Loucy (cell line): ENCODE data around the gene MAP2K1.
"Not testable (repeated sequence)": the region's sequence is repeated elsewhere in the genome, so short reads cannot be mapped to it uniquely, and the experiment has no call there.

Source experiments
- H2AFZ ChIP-seq: fragments of 200-600 bp; sonication (generic); 2 replicates; pipeline ENCODE4 v1.6.0; 2016; ENCODE audit warnings: antibody characterized with exemption, mild to moderate bottlenecking, low read length, moderate library complexity
- H3F3A ChIP-seq: fragments of 200-600 bp; 2 replicates; pipeline ENCODE4 v1.6.0; 2016; ENCODE audit warnings: antibody characterized with exemption, low read depth, mild to moderate bottlenecking
- H3K27me3 ChIP-seq: fragments of 200-600 bp; sonication (generic); 2 replicates; pipeline ENCODE4 v1.6.1; 2014; ENCODE audit warnings: low read length, mild to moderate bottlenecking; ENCODE audit not compliant: insufficient read depth, poor library complexity, severe bottlenecking
- H3K36me3 ChIP-seq: fragments of 200-600 bp; sonication (generic); 2 replicates; pipeline ENCODE4 v1.6.1; 2016; ENCODE audit warnings: low read length; ENCODE audit not compliant: insufficient read depth
- H3K4me1 ChIP-seq: fragments of 200-600 bp; sonication (generic); 2 replicates; pipeline ENCODE4 v1.5.1; 2014; ENCODE audit warnings: low read length, mild to moderate bottlenecking; ENCODE audit not compliant: insufficient read depth, poor library complexity, severe bottlenecking
- H3K4me2 ChIP-seq: fragments of 200-600 bp; sonication (generic); 2 replicates; pipeline ENCODE4 v1.6.0; 2014; ENCODE audit warnings: antibody characterized with exemption, low read length, low read depth, mild to moderate bottlenecking; ENCODE audit not compliant: poor library complexity, severe bottlenecking
- H3K4me3 ChIP-seq: fragments of 200-600 bp; sonication (generic); 2 replicates; pipeline ENCODE4 v1.5.1; 2014; ENCODE audit warnings: low read length, mild to moderate bottlenecking, mixed read lengths; ENCODE audit not compliant: poor library complexity, severe bottlenecking
- H3K79me2 ChIP-seq: fragments of 200-600 bp; sonication (generic); 2 replicates; pipeline ENCODE4 v1.6.1; 2014; ENCODE audit warnings: low read length; ENCODE audit not compliant: insufficient read depth
- H3K9ac ChIP-seq: fragments of 200-600 bp; sonication (generic); 2 replicates; pipeline ENCODE4 v1.6.0; 2014; ENCODE audit warnings: mild to moderate bottlenecking, low read depth, low read length, moderate library complexity; ENCODE audit not compliant: poor library complexity, severe bottlenecking
- H3K9me2 ChIP-seq: fragments of 200-600 bp; sonication (generic); replicated peaks from 2 replicates; pipeline ENCODE4 v1.6.1; 2016; ENCODE audit warnings: low read depth, low read length, mixed read lengths
- H3K9me3 ChIP-seq: fragments of 200-600 bp; sonication (generic); 2 replicates; pipeline ENCODE4 v1.6.1; 2014; ENCODE audit warnings: mild to moderate bottlenecking, antibody characterized with exemption, low read length, low read depth; ENCODE audit not compliant: insufficient read depth
- H4K20me1 ChIP-seq: fragments of 200-600 bp; sonication (generic); 2 replicates; pipeline ENCODE4 v1.6.0; 2014; ENCODE audit warnings: antibody characterized with exemption, low read length, mild to moderate bottlenecking; ENCODE audit not compliant: insufficient read depth, poor library complexity, severe bottlenecking
- EZH2phosphoT487 ChIP-seq: fragments of 200-600 bp; IDR thresholded peaks from 2 replicates; pipeline ENCODE4 v1.6.1; 2018; ENCODE audit warnings: antibody characterized with exemption, mild to moderate bottlenecking, moderate library complexity, borderline replicate concordance
- TF ChIP-seq, protein P1 (sequence below): fragments of 200-600 bp; sonication (generic); conservative IDR thresholded peaks from 2 replicates; pipeline ENCODE4 v1.5.1; 2014; ENCODE audit warnings: mild to moderate bottlenecking, antibody characterized with exemption, low read length

Gene MAP2K1

GRCh38 chr15:66461917-66462316 is 75.2 kb downstream of the MAP2K1 start:
- Histone ChIP-seq H4K20me1 (no peaks in the 10 kb centered on the region), H3K4me1 (no peaks in the 10 kb centered on the region), H3K36me3 (peaks cover 3% of the 10 kb centered on the region; the same call in 1 of the 2 replicates), H3K9me2 (no peaks in the 10 kb centered on the region), H3K9me3 (no peaks in the 10 kb centered on the region), H3K79me2 (no peaks in the 10 kb centered on the region), H3F3A (no peaks in the 10 kb centered on the region), H3K27me3 (no peaks in the 10 kb centered on the region), H3K4me3 (no peak overlapping the region), H3K9ac (no peak overlapping the region), H3K4me2 (no peak overlapping the region), H2AFZ (no peak overlapping the region)
- TF ChIP-seq, protein P1, sequence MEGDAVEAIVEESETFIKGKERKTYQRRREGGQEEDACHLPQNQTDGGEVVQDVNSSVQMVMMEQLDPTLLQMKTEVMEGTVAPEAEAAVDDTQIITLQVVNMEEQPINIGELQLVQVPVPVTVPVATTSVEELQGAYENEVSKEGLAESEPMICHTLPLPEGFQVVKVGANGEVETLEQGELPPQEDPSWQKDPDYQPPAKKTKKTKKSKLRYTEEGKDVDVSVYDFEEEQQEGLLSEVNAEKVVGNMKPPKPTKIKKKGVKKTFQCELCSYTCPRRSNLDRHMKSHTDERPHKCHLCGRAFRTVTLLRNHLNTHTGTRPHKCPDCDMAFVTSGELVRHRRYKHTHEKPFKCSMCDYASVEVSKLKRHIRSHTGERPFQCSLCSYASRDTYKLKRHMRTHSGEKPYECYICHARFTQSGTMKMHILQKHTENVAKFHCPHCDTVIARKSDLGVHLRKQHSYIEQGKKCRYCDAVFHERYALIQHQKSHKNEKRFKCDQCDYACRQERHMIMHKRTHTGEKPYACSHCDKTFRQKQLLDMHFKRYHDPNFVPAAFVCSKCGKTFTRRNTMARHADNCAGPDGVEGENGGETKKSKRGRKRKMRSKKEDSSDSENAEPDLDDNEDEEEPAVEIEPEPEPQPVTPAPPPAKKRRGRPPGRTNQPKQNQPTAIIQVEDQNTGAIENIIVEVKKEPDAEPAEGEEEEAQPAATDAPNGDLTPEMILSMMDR: no peak
- TF ChIP-seq EZH2phosphoT487: no peak

- no peak for TF ChIP-seq EZH2phosphoT487
- TF ChIP-seq, protein P1: no peak
- no peaks in the 10 kb centered on the region for H3K9me2 ChIP-seq
Measured at GRCh38 chr15:66462627-66463026, 75.9 kb downstream of the MAP2K1 start.

DNA sequence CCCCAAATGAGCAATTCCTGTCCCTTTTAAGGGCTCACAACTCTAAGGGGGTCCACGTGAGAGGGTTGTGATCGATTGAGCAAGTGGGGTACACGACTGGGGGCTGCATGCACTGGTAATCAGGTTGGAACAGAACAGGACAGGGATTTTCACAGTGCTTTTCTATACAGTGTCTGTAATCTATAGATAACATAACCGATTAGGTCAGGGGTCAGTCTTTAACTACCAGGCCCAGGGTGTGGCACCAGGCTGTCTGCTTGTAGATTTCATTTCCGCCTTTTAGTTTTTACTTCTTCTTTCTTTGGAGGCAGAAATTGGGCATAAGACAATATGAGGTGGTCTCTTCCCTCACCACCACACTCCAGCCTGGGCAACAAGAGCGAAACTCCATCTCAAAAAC is 78.6 kb downstream of the MAP2K1 start:
- H3K9me3 ChIP-seq, H3K9me2 ChIP-seq, H3K27me3 ChIP-seq, H3K79me2 ChIP-seq, H3K4me2 ChIP-seq, H3K4me1 ChIP-seq, H3K4me3 ChIP-seq, H3K9ac ChIP-seq, H3F3A ChIP-seq, H2AFZ ChIP-seq, H4K20me1 ChIP-seq, H3K36me3 ChIP-seq: not testable (repeated sequence)

More at GRCh38 chr15:66462627-66463026, 75.9 kb downstream of the MAP2K1 start:
- Histone ChIP-seq H4K20me1 (no peaks in the 10 kb centered on the region), H3K36me3 (peaks cover 3% of the 10 kb centered on the region; the same call in 1 of the 2 replicates), H3K9ac (no peak overlapping the region), H3K4me3 (no peak overlapping the region), H3K9me3 (no peaks in the 10 kb centered on the region), H3K79me2 (no peaks in the 10 kb centered on the region), H3F3A (no peaks in the 10 kb centered on the region), H3K4me2 (no peak overlapping the region), H3K4me1 (no peaks in the 10 kb centered on the region), H2AFZ (no peak overlapping the region), H3K27me3 (no peaks in the 10 kb centered on the region)

GRCh38 chr15:66467162-66468040 is 80.7 kb downstream of the MAP2K1 start:
- not testable (repeated sequence) for H3K4me2 ChIP-seq, H3K4me3 ChIP-seq, H3K9me2 ChIP-seq, H3F3A ChIP-seq, H3K79me2 ChIP-seq, H2AFZ ChIP-seq, H4K20me1 ChIP-seq, H3K9ac ChIP-seq, H3K4me1 ChIP-seq, H3K9me3 ChIP-seq, H3K27me3 ChIP-seq
- peaks cover 12% of the 10 kb centered on the region; the same call in 1 of the 2 replicates for H3K36me3 ChIP-seq

GRCh38 chr15:66470825-66471224 is 84.1 kb downstream of the MAP2K1 start:
- H3K9ac ChIP-seq, H3K9me3 ChIP-seq, H4K20me1 ChIP-seq, H3K4me3 ChIP-seq, H3K79me2 ChIP-seq, H3K4me1 ChIP-seq, H3K4me2 ChIP-seq, H2AFZ ChIP-seq, H3K27me3 ChIP-seq, H3F3A ChIP-seq, H3K9me2 ChIP-seq: not testable (repeated sequence)
- peaks cover 12% of the 10 kb centered on the region; the same call in 1 of the 2 replicates for H3K36me3 ChIP-seq
